AG09309 (cell line): Measurements from ENCODE around the gene S100PBP.

ENCODE experiments used
- DNase-seq: peaks from one replicate; pipeline ENCODE4 v3.0.0-alpha.2; 2010; ENCODE audit warnings: low read depth
- H3K4me3 ChIP-seq: 2 replicates; pipeline ENCODE4 v1.5.1; 2011; ENCODE audit warnings: mild to moderate bottlenecking, low read depth, low read length, moderate library complexity; ENCODE audit not compliant: control insufficient read depth
- TF ChIP-seq, protein P1 (sequence below): IDR thresholded peaks from 2 replicates; pipeline ENCODE4 v1.5.1; 2011; ENCODE audit warnings: mild to moderate bottlenecking, low read depth, low read length, inconsistent platforms; ENCODE audit not compliant: insufficient read depth, control insufficient read depth; ENCODE audit errors: missing control alignments

S100PBP gene

GRCh38 chr1:32771561-32772280 lies 45.7 kb upstream of the S100PBP start:
- TF ChIP-seq, protein P1, sequence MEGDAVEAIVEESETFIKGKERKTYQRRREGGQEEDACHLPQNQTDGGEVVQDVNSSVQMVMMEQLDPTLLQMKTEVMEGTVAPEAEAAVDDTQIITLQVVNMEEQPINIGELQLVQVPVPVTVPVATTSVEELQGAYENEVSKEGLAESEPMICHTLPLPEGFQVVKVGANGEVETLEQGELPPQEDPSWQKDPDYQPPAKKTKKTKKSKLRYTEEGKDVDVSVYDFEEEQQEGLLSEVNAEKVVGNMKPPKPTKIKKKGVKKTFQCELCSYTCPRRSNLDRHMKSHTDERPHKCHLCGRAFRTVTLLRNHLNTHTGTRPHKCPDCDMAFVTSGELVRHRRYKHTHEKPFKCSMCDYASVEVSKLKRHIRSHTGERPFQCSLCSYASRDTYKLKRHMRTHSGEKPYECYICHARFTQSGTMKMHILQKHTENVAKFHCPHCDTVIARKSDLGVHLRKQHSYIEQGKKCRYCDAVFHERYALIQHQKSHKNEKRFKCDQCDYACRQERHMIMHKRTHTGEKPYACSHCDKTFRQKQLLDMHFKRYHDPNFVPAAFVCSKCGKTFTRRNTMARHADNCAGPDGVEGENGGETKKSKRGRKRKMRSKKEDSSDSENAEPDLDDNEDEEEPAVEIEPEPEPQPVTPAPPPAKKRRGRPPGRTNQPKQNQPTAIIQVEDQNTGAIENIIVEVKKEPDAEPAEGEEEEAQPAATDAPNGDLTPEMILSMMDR = no peak
- no peak for DNase-seq
- H3K4me3 ChIP-seq = no peak overlapping the region

DNA sequence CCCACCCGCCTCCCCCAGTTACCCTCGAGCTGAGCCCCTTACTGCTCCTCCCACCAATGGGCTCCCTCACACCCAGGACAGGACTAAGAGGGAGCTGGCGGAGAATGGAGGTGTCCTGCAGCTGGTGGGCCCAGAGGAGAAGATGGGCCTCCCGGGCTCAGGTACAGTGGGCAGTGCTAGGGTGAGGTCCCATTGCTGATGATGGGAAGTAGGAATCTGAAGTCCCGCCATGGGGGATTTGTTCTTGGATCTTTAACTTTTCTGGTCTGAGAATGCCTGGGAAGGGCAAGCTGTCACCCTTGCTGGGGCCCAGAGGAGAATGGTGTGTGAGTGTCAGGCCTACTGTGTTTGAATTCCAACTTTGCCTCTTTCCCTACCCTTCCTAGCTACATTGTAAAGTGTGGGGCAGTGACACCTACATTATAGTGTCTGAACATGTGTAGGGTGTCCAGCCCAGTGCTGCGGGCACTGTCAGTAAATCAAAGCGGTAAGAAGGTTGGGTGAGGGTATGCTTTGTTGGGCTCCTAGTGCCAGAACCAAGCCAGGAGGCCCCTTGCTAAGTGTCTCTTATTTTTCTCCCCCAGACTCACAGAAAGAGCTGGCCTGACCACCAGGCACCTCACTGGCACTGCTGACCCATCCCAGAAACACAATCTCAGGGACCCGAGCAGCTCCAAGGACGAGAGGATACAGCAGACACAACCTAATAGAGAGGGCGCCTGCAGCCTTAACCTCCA lies 45.0 kb upstream of the S100PBP start:
- TF ChIP-seq, protein P1 = no peak
- no peak overlapping the region for H3K4me3 ChIP-seq
- DNase-seq = no peak

DNA sequence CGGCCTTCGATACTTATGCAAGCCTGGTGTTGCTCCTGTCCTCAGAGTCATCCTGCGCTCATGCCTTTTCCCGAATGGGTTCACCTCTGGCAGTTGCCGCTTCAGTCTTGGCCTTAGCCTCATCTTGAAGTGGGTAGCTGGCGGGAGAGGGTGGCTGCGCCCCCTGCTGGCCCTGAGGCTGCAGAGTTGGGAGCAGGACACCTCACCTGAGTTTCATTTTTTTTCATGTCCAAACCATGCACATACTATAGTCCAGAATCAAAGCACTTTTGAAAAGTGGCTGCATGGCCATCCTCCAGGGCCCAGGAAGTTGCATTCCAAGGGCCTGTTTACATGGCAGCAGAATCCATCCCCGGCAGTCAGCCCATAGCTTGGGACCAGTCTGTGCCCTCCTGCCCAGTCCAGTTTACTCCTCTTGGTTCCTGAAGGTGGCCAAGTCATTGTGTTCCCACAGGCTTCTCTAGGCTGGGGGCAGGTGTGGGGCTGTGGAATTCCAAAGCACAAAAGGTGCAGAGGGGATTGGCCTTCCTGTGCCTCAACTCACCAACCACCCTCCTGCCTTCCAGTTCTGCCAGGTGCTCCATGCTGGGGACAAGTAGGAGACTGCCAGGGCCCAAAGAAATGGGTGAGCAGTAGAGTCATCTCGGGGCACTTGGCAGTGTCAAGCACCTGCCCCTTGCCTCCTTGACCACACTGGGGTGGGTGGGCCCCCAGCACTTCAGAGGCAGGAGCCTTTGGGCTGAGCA lies 44.3 kb upstream of the S100PBP start:
- H3K4me3 ChIP-seq = no peak overlapping the region
- peak; percentile 18 for DNase-seq
- TF ChIP-seq, protein P1 = peak; percentile 96

- DNase-seq = no peak
- H3K4me3 ChIP-seq = no peak overlapping the region
- TF ChIP-seq, protein P1 = no peak
These were observed 43.5 kb upstream of the S100PBP start for GRCh38 chr1:32773764-32774463.

- TF ChIP-seq, protein P1 = no peak
- DNase-seq = no peak
- H3K4me3 ChIP-seq = no peak overlapping the region
These were observed 43.0 kb upstream of the S100PBP start for GRCh38 chr1:32774464-32774808.

GRCh38 chr1:32774950-32775634 lies 42.4 kb upstream of the S100PBP start:
- TF ChIP-seq, protein P1 = no peak
- DNase-seq = peak; percentile 7

More at GRCh38 chr1:32774950-32775634, 42.4 kb upstream of the S100PBP start:
- H3K4me3 ChIP-seq = no peak overlapping the region
